H9 (cell line): ENCODE measurements around the gene TRAPPC2L. TPM values are rescaled to one million over a fixed set of nuclear protein-coding genes. Genes with fewer than 3 reads are reported as not detected.

Experiments
- DNase-seq: peaks from one replicate; pipeline ENCODE4 v3.0.0-alpha.2; 2017
- H2AFZ ChIP-seq: one replicate; pipeline ENCODE4 v1.6.1; 2013; ENCODE audit warnings: mild to moderate bottlenecking, low read length, control low read depth, moderate library complexity
- H2AK5ac ChIP-seq: 2 replicates; pipeline ENCODE4 v1.6.1; 2013; ENCODE audit warnings: low read length, control low read depth, mixed read lengths; ENCODE audit not compliant: insufficient read length
- H2BK120ac ChIP-seq: one replicate; pipeline ENCODE4 v1.6.1; 2013; ENCODE audit warnings: low read depth, mild to moderate bottlenecking, low read length, control low read depth, inconsistent platforms; ENCODE audit not compliant: poor library complexity, severe bottlenecking
- H2BK12ac ChIP-seq: 2 replicates; pipeline ENCODE4 v1.6.1; 2013; ENCODE audit warnings: low read length, control low read depth, mixed read lengths, low read depth; ENCODE audit not compliant: insufficient read length
- H2BK15ac ChIP-seq: 2 replicates; pipeline ENCODE4 v1.6.1; 2013; ENCODE audit warnings: low read depth, low read length, control low read depth
- H2BK20ac ChIP-seq: one replicate; pipeline ENCODE4 v1.6.1; 2013; ENCODE audit warnings: low read depth, mild to moderate bottlenecking, low read length, control low read depth, inconsistent platforms; ENCODE audit not compliant: poor library complexity, severe bottlenecking
- H2BK5ac ChIP-seq: 2 replicates; pipeline ENCODE4 v1.6.1; 2013; ENCODE audit warnings: low read length, control low read depth, mixed read lengths; ENCODE audit not compliant: insufficient read length
- H3K14ac ChIP-seq: 2 replicates; pipeline ENCODE4 v1.6.1; 2013; ENCODE audit warnings: low read length, control low read depth; ENCODE audit not compliant: insufficient read depth
- H3K18ac ChIP-seq: 2 replicates; pipeline ENCODE4 v1.6.1; 2013; ENCODE audit warnings: low read depth, mild to moderate bottlenecking, mixed read lengths, low read length, control low read depth; ENCODE audit not compliant: insufficient read length
- H3K23ac ChIP-seq: 2 replicates; pipeline ENCODE4 v1.6.1; 2013; ENCODE audit warnings: low read length, control low read depth, mixed read lengths, low read depth; ENCODE audit not compliant: insufficient read length
- H3K23me2 ChIP-seq: 2 replicates; pipeline ENCODE4 v1.6.1; 2013; ENCODE audit warnings: low read depth, mild to moderate bottlenecking, mixed read lengths, low read length, control low read depth; ENCODE audit not compliant: insufficient read length, poor library complexity, severe bottlenecking
- H3K27ac ChIP-seq: 2 replicates; pipeline ENCODE4 v1.5.1; 2013; ENCODE audit warnings: low read length, control low read depth, mixed read lengths, low read depth; ENCODE audit not compliant: insufficient read length
- H3K27me3 ChIP-seq: 2 replicates; pipeline ENCODE4 v1.6.1; 2013; ENCODE audit warnings: low read length, control low read depth, inconsistent platforms; ENCODE audit not compliant: insufficient read depth
- H3K4ac ChIP-seq: 2 replicates; pipeline ENCODE4 v1.6.1; 2013; ENCODE audit warnings: low read depth, mild to moderate bottlenecking, control low read depth, inconsistent platforms, low read length, moderate library complexity
- H3K4me1 ChIP-seq: 2 replicates; pipeline ENCODE4 v1.6.1; 2013; ENCODE audit warnings: low read length, control low read depth, inconsistent platforms; ENCODE audit not compliant: insufficient read depth
- H3K4me2 ChIP-seq: 2 replicates; pipeline ENCODE4 v1.6.1; 2013; ENCODE audit warnings: low read length, control low read depth, mixed read lengths; ENCODE audit not compliant: insufficient read length, insufficient read depth
- H3K56ac ChIP-seq: 2 replicates; pipeline ENCODE4 v1.6.1; 2013; ENCODE audit warnings: low read depth, mild to moderate bottlenecking, mixed read lengths, low read length, control low read depth; ENCODE audit not compliant: insufficient read length
- H3K79me1 ChIP-seq: 2 replicates; pipeline ENCODE4 v1.6.1; 2013; ENCODE audit warnings: low read depth, mild to moderate bottlenecking, moderate library complexity, low read length, control low read depth, inconsistent platforms; ENCODE audit not compliant: insufficient read depth, poor library complexity, severe bottlenecking
- H3K79me2 ChIP-seq: 2 replicates; pipeline ENCODE4 v1.6.1; 2013; ENCODE audit warnings: low read length, control low read depth, inconsistent platforms; ENCODE audit not compliant: insufficient read depth
- H3K9ac ChIP-seq: 2 replicates; pipeline ENCODE4 v1.6.1; 2013; ENCODE audit warnings: low read length, control low read depth, mixed read lengths; ENCODE audit not compliant: insufficient read length; ENCODE audit errors: extremely low read depth
- H3K9me3 ChIP-seq: one replicate; pipeline ENCODE4 v1.6.1; 2013; ENCODE audit warnings: low read depth, low read length, inconsistent platforms; ENCODE audit not compliant: control insufficient read depth
- H3T11ph ChIP-seq: one replicate; pipeline ENCODE4 v1.6.1; 2013; ENCODE audit warnings: mild to moderate bottlenecking, low read length, control low read depth, inconsistent platforms
- H4K20me1 ChIP-seq: one replicate; pipeline ENCODE4 v1.6.1; 2013; ENCODE audit not compliant: control insufficient read depth, insufficient read length, insufficient read depth
- H4K5ac ChIP-seq: 2 replicates; pipeline ENCODE4 v1.6.1; 2013; ENCODE audit warnings: low read depth, mild to moderate bottlenecking, mixed read lengths, low read length, control low read depth; ENCODE audit not compliant: insufficient read length
- H4K8ac ChIP-seq: replicated peaks from 2 replicates; pipeline ENCODE4 v1.6.1; 2013; ENCODE audit warnings: low read length, control low read depth, mixed read lengths, low read depth; ENCODE audit not compliant: insufficient read length
- H4K91ac ChIP-seq: 2 replicates; pipeline ENCODE4 v1.6.1; 2013; ENCODE audit warnings: low read depth, mild to moderate bottlenecking, moderate library complexity, mixed read lengths, low read length, control low read depth; ENCODE audit not compliant: insufficient read length
- H3K27ac Mint-ChIP-seq, 3 experiments: 2 replicates in 2 of 3; 3 replicates in 1 of 3; pipeline ENCODE4 v1.8.0; 2020 to 2021; ENCODE audit warnings: mixed read lengths in 3 of 3, mild to moderate bottlenecking in 1 of 3, moderate library complexity in 1 of 3
- H3K27me3 Mint-ChIP-seq: 2 replicates; pipeline ENCODE4 v1.8.0; 2021; ENCODE audit warnings: low read depth, mild to moderate bottlenecking, moderate library complexity, mixed read lengths
- H3K36me3 Mint-ChIP-seq, 3 experiments: 2 replicates in 2 of 3; 3 replicates in 1 of 3; pipeline ENCODE4 v1.8.0; 2020 to 2021; ENCODE audit warnings: low read depth in 3 of 3, mixed read lengths in 3 of 3; ENCODE audit not compliant: insufficient read depth in 1 of 3
- H3K4me1 Mint-ChIP-seq, 2 experiments: 2 replicates each; pipeline ENCODE4 v1.8.0; 2020; ENCODE audit warnings: mixed read lengths in 2 of 2
- H3K4me3 Mint-ChIP-seq, 2 experiments: 2 replicates in 1 of 2; 3 replicates in 1 of 2; pipeline ENCODE4 v1.8.0; 2020 to 2021; ENCODE audit warnings: mild to moderate bottlenecking in 2 of 2, mixed read lengths in 2 of 2, moderate library complexity in 1 of 2
- H3K9me3 Mint-ChIP-seq, 2 experiments: 2 replicates in 1 of 2; 3 replicates in 1 of 2; pipeline ENCODE4 v1.8.0; 2020; ENCODE audit warnings: mild to moderate bottlenecking in 2 of 2, mixed read lengths in 2 of 2, moderate library complexity in 1 of 2
- WGBS: extraction: QIAGEN DNeasy Blood & Tissue Kit; methylation state at CpG from one replicate; pipeline ENCODE4 v1.1.7; 2013; ENCODE audit warnings: missing lambda C conversion rate, low lambda C conversion rate, mixed read lengths; ENCODE audit not compliant: insufficient read length; ENCODE audit errors: extremely low coverage; 5-methylcytosine and 5-hydroxymethylcytosine counted together
- total RNA-seq: library from RNA; stranded (reverse); gene quantifications from 2 replicates; pipeline ENCODE4 v1.2.1, GENCODE V29; 2021
- TF ChIP-seq, protein P1 (sequence below): fragments of 200-600 bp; sonication (generic); conservative IDR thresholded peaks from 3 replicates; pipeline ENCODE4 v1.8.0; 2021; ENCODE audit warnings: antibody characterized with exemption, mild to moderate bottlenecking

TRAPPC2L gene
- total RNA-seq, 1 experiment from 2014 or later, result 90.3 TPM

GRCh38 chr16:88872650-88873331 is 15.9 kb downstream of the TRAPPC2L start:
- Histone ChIP-seq H3T11ph (no peak overlapping the region), H2BK120ac (no peak overlapping the region), H4K5ac (no peak overlapping the region), H2AFZ (no peak overlapping the region), H2BK5ac (no peak overlapping the region), H2BK20ac (no peak overlapping the region), H3K27me3 (no peaks in the 10 kb centered on the region), H2AK5ac (no peak overlapping the region), H3K56ac (no peak overlapping the region), H2BK12ac (no peak overlapping the region), H3K14ac (no peak overlapping the region), H3K9ac (no peak overlapping the region), H3K79me1 (no peaks in the 10 kb centered on the region), H4K8ac (no peak overlapping the region), H3K23me2 (no peaks in the 10 kb centered on the region), H3K4ac (no peak overlapping the region), H3K79me2 (no peaks in the 10 kb centered on the region), H3K23ac (no peak overlapping the region), H4K20me1 (no peaks in the 10 kb centered on the region), H3K27ac (no peak overlapping the region), H3K4me2 (no peak overlapping the region), H2BK15ac (no peak overlapping the region), H3K9me3 (no peaks in the 10 kb centered on the region), H3K18ac (no peak overlapping the region), H4K91ac (no peak overlapping the region), H3K4me1 (no peaks in the 10 kb centered on the region)
- Mint-ChIP-seq H3K27ac (no peak overlapping the region), H3K4me3 (no peak overlapping the region), H3K9me3 (no peaks in the 10 kb centered on the region), H3K4me1 (no peaks in the 10 kb centered on the region), H3K36me3 (no peaks in the 10 kb centered on the region), H3K27me3 (peaks cover 4% of the 10 kb centered on the region)
- DNase-seq, result no peak
- TF ChIP-seq, protein P1, sequence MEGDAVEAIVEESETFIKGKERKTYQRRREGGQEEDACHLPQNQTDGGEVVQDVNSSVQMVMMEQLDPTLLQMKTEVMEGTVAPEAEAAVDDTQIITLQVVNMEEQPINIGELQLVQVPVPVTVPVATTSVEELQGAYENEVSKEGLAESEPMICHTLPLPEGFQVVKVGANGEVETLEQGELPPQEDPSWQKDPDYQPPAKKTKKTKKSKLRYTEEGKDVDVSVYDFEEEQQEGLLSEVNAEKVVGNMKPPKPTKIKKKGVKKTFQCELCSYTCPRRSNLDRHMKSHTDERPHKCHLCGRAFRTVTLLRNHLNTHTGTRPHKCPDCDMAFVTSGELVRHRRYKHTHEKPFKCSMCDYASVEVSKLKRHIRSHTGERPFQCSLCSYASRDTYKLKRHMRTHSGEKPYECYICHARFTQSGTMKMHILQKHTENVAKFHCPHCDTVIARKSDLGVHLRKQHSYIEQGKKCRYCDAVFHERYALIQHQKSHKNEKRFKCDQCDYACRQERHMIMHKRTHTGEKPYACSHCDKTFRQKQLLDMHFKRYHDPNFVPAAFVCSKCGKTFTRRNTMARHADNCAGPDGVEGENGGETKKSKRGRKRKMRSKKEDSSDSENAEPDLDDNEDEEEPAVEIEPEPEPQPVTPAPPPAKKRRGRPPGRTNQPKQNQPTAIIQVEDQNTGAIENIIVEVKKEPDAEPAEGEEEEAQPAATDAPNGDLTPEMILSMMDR, result no peak
- no CpG with 5 or more reads among the region's 25 CpGs for WGBS
